Measurements from ENCODE around the gene ZNF296.

Gene ZNF296

GRCh38 chr19:45102481-45102880 is 26.2 kb upstream of the ZNF296 start:
- no peak for DNase-seq

- DNase-seq, result no peak
Measured at GRCh38 chr19:45101806-45102205, 25.5 kb upstream of the ZNF296 start.

- no peak for DNase-seq
Measured at GRCh38 chr19:45100846-45101252, 24.6 kb upstream of the ZNF296 start.

- no peak for DNase-seq
Measured at GRCh38 chr19:45100201-45100600, 23.9 kb upstream of the ZNF296 start.

GRCh38 chr19:45099467-45100191 is 23.4 kb upstream of the ZNF296 start:
- no peak for DNase-seq

GRCh38 chr19:45098521-45099466 is 22.5 kb upstream of the ZNF296 start:
- DNase-seq, result no peak

GRCh38 chr19:45097776-45098520 is 21.7 kb upstream of the ZNF296 start:
- DNase-seq, result peak; percentile 23

- no peak for DNase-seq
Measured at GRCh38 chr19:45097450-45097775, 21.1 kb upstream of the ZNF296 start.

- no peak for DNase-seq
Measured at GRCh38 chr19:45096700-45097099, 20.4 kb upstream of the ZNF296 start.

GRCh38 chr19:45095496-45096413 is 19.5 kb upstream of the ZNF296 start:
- DNase-seq, result no peak

GRCh38 chr19:45094707-45095106 is 18.4 kb upstream of the ZNF296 start:
- DNase-seq, result no peak

GRCh38 chr19:45094137-45094536 is 17.9 kb upstream of the ZNF296 start:
- DNase-seq, result no peak

GRCh38 chr19:45092747-45093678 is 16.7 kb upstream of the ZNF296 start, which contains the start of gene PPP1R37:
Gene PPP1R37, plus strand, starts transcription at chr19:45093179. Its CDS starts 147 bp downstream, at chr19:45093326.
- peak; percentile 75 for DNase-seq

- peak; percentile 94 for DNase-seq
Measured at GRCh38 chr19:45091031-45091923, 15.0 kb upstream of the ZNF296 start.

- no peak for DNase-seq
Measured at GRCh38 chr19:45090606-45091005, 14.3 kb upstream of the ZNF296 start.

GRCh38 chr19:45090034-45090433 is 13.8 kb upstream of the ZNF296 start:
- DNase-seq, result no peak

- no peak for DNase-seq
Measured at GRCh38 chr19:45087531-45087930, 11.3 kb upstream of the ZNF296 start.

- DNase-seq, result no peak
Measured at GRCh38 chr19:45086480-45086879, 10.2 kb upstream of the ZNF296 start.

GRCh38 chr19:45082170-45082569 is 5.9 kb upstream of the ZNF296 start:
- no peak for DNase-seq

- DNase-seq, result no peak
Measured at GRCh38 chr19:45079911-45080370, 3.7 kb upstream of the ZNF296 start.
